Measurements from ENCODE around the gene ARFGEF2.

- no peak for TF ChIP-seq CTCF (IDR thresholded peaks at IDR 0.05)
- no peak for TF ChIP-seq POLR2A (IDR thresholded peaks at IDR 0.05)
These were observed 153.0 kb downstream of the ARFGEF2 start for GRCh38 chr20:49074521-49074920.
